SW 1271 (cell line): ENCODE measurements around the gene SLCO2B1.

Source experiments
- DNase-seq, 2 experiments: peaks; one replicate each; lab custom pipeline; 2025; lab: John Stamatoyannopoulos, UW

SLCO2B1 gene

GRCh38 chr11:75223954-75224643 is 73.2 kb downstream of the SLCO2B1 start:
- peak in 1 of 2 experiments; percentile 14 for DNase-seq

DNA sequence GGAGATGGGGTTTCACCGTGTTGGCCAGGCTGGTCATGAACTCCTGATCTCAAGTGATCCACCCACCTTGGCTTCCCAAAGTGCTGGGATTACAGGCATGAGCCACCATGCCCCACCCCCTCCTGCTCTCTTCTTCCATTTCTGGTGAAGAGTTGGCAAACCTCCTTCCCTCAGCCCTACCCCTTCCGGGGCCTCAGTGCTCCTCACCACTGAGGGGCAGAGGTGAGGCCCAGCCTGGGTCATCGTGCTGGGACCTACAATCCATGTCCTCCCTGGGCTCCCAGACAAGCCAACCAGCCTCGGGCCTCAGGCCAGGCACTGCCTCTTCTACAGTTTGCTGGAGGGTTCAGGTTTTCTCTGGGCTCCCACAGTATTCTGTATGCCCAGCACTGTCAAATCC is 74.9 kb downstream of the SLCO2B1 start:
- no peak for DNase-seq

GRCh38 chr11:75229466-75229865 is 78.6 kb downstream of the SLCO2B1 start:
- DNase-seq = no peak

DNA sequence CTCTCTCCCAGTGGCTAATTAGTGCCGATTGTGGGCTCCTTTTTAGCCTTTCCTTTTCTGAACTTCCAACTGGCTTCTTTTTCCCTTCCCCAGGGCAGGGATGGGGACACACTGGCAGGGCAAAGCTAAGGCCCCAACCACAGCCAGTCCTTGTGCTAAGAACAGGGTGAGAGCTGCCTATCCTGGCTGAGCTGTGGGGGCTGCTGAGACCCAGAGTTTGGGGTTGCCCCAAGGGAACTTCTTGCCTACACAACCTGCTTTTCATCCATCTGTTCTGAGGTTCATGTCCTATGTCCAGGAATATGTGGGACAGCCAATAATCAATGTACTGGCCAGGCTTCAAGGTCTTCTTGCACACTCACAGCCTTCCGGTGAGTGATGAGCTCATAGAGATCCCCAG is 79.7 kb downstream of the SLCO2B1 start:
- no peak for DNase-seq

DNA sequence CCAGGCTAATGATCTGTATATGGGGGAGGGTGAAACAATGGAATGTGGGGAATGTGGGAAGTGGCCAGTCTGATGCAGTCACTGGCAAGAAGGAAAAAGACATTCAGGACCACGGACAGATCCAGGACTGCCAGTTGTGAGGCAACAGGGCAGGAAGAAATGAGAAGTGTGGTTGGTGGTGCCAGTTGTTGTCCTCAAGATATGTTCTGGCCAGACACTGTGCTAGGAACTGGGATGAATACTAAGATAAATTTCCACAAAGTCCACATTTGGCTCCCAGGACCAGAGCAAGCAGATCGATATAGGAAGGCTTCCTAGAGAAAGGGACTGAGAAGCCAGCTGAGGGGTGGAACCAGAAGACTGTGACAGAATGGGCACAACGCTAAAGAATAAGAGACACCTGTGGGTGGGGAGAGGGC is 82.9 kb downstream of the SLCO2B1 start:
- no peak for DNase-seq

DNA sequence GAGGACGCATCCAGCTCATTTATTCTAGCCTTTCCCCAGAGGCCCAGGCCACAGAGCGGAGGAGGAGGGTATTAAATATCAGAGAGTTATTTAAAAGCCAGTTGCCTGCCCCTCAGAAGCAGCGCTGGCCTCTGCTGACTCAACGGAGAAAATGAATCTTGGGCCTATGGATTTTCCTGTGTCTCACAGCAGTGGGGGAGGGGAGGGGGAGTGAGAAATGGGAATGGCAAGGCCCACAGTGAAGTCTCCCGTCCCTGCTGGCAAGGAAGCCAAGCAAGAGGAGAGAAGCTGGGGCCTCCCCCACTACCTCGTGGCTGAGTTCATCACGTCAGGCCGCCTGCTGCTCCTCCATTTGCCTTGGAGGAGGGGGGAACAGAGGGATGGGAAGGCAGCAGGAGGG is 85.2 kb downstream of the SLCO2B1 start:
- no peak for DNase-seq

- DNase-seq = no peak
These were observed 86.1 kb downstream of the SLCO2B1 start for GRCh38 chr11:75237050-75237449.

- no peak for DNase-seq
These were observed 87.9 kb downstream of the SLCO2B1 start for GRCh38 chr11:75238595-75239440.

- no peak for DNase-seq
These were observed 88.8 kb downstream of the SLCO2B1 start for GRCh38 chr11:75239531-75240290.

- no peak for DNase-seq
These were observed 89.6 kb downstream of the SLCO2B1 start, which contains the start of gene TPBGL for GRCh38 chr11:75240311-75241035. Gene TPBGL (plus strand): TSS chr11:75240774. CDS start chr11:75241050, 276 bp downstream.

GRCh38 chr11:75241036-75241905 is 90.4 kb downstream of the SLCO2B1 start:
- DNase-seq = peak; percentile 64 to 84

GRCh38 chr11:75241906-75242644 is 91.2 kb downstream of the SLCO2B1 start:
- DNase-seq = no peak

GRCh38 chr11:75242722-75243600 is 92.1 kb downstream of the SLCO2B1 start:
- DNase-seq = no peak

GRCh38 chr11:75244052-75244814 is 93.3 kb downstream of the SLCO2B1 start:
- DNase-seq = no peak

DNA sequence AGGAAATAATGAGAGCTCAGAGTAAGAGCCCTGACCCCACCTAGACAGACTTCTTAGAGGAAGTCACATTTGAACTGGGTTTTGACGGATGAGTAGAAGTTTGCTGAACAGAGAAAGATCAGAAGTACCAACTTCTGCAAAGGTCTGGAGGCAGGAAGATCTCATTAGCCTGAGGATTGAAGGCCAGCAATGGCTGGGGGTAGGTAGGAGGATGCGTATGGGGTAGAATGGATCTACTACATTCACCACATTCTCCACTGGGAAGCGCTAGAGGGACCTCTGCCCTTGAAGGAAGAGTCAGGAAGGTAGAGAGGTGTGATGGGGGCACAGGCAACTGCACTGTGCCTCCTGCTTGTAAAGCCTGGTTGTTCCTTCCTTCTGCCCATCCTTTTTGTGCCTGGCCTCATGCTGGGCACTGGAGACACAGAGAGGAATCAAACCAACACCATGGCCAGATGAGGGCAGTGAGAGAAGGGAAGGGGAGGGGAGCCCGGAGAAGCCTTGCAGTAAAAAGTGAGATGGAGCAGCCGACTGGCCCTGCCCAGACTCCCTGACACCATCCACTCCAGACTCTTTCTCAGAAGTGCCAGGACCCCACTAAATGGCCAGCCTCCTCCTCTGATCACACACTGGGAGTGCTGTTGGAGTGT is 94.6 kb downstream of the SLCO2B1 start:
- no peak for DNase-seq

- DNase-seq = no peak
These were observed 95.2 kb downstream of the SLCO2B1 start for GRCh38 chr11:75246006-75246670.

DNA sequence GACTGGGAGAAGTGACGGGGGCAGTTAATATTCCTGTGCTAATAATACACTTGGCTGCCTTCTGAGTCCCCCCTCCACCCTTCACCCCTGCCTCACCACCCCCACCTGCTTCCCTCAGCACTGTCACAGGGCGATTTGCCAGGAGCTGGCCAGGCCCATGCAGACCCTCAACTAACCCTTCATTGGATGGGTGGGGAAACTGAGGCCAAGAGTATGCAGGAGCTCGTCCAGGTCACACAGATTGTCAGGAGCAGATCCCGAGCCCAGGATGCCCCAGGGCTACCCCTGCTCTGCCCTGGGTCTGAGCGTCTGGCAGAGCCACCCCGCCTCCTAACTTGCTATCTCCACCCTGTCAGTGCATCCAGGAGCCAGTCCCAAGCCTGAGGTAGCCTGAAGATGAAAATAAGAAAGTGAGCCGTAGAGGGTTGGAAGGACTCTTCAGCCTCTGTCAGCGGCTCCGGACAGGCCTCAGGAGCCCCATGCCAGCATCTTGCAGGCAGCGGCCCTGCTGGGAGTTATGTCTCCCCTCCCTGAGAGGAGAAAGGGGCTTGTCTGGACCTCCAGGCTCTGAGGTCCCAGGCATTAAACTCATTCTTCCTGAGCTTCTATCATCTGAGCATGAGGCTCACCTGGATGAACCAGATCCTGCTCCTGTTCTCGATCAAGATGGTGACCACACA is 95.9 kb downstream of the SLCO2B1 start:
- DNase-seq = no peak
